ENCODE data around the gene FRYL.

FRYL gene

GRCh38 chr4:48589098-48589445 lies 191.0 kb downstream of the FRYL start:
- H3K36me3 ChIP-seq (ENCODE audit: insufficient read depth, low read length): no peaks in the 10 kb centered on the region; the same call in 1 of the 2 replicates
- no peak overlapping the region for H3K9ac ChIP-seq (ENCODE audit: low read depth, low read length)
- no peaks in the 10 kb centered on the region for H3K9me3 ChIP-seq (ENCODE audit: control insufficient read depth, insufficient read depth, low read length)
- H3K4me1 ChIP-seq (ENCODE audit: insufficient read depth, low read length): 0 out of 2 replicates have a peak, but pooled peaks cover 3% of the 10 kb centered on the region

GRCh38 chr4:48588230-48589097 lies 191.6 kb downstream of the FRYL start:
- Histone ChIP-seq H3K36me3 (ENCODE audit: insufficient read depth, low read length) (no peaks in the 10 kb centered on the region; the same call in 1 of the 2 replicates), H3K9me3 (ENCODE audit: control insufficient read depth, insufficient read depth, low read length) (no peaks in the 10 kb centered on the region), H3K9ac (ENCODE audit: low read depth, low read length) (no peak overlapping the region), H3K4me1 (ENCODE audit: insufficient read depth, low read length) (no peaks in the 10 kb centered on the region)

GRCh38 chr4:48585401-48585800 lies 194.7 kb downstream of the FRYL start:
- Histone ChIP-seq H3K4me1 (ENCODE audit: insufficient read depth, low read length) (no peaks in the 10 kb centered on the region), H3K36me3 (ENCODE audit: insufficient read depth, low read length) (peaks cover 3% of the 10 kb centered on the region; the same call in 1 of the 2 replicates), H3K9ac (ENCODE audit: low read depth, low read length) (no peak overlapping the region), H3K9me3 (ENCODE audit: control insufficient read depth, insufficient read depth, low read length) (no peaks in the 10 kb centered on the region)

- Histone ChIP-seq H3K9ac (ENCODE audit: low read depth, low read length) (no peak overlapping the region), H3K4me1 (ENCODE audit: insufficient read depth, low read length) (no peaks in the 10 kb centered on the region), H3K9me3 (ENCODE audit: control insufficient read depth, insufficient read depth, low read length) (no peaks in the 10 kb centered on the region), H3K36me3 (ENCODE audit: insufficient read depth, low read length) (0 out of 2 replicates have a peak, but pooled peaks cover 3% of the 10 kb centered on the region)
Observed at GRCh38 chr4:48578132-48578968, 201.7 kb downstream of the FRYL start.

- H3K9me3 ChIP-seq (ENCODE audit: control insufficient read depth, insufficient read depth, low read length): no peaks in the 10 kb centered on the region
- H3K36me3 ChIP-seq (ENCODE audit: insufficient read depth, low read length): peaks cover under 1% of the 10 kb centered on the region; the same call in 1 of the 2 replicates
- no peak overlapping the region for H3K9ac ChIP-seq (ENCODE audit: low read depth, low read length)
- no peaks in the 10 kb centered on the region for H3K4me1 ChIP-seq (ENCODE audit: insufficient read depth, low read length)
Observed at GRCh38 chr4:48575964-48576363, 204.1 kb downstream of the FRYL start.

GRCh38 chr4:48571471-48571870 lies 208.6 kb downstream of the FRYL start:
- H3K36me3 ChIP-seq (ENCODE audit: insufficient read depth, low read length): peaks cover 4% of the 10 kb centered on the region; the same call in 1 of the 2 replicates
- no peaks in the 10 kb centered on the region for H3K9me3 ChIP-seq (ENCODE audit: control insufficient read depth, insufficient read depth, low read length)
- no peak overlapping the region for H3K9ac ChIP-seq (ENCODE audit: low read depth, low read length)
- H3K4me1 ChIP-seq (ENCODE audit: insufficient read depth, low read length): no peaks in the 10 kb centered on the region

- peaks cover 4% of the 10 kb centered on the region; the same call in 1 of the 2 replicates for H3K36me3 ChIP-seq (ENCODE audit: insufficient read depth, low read length)
- no peak overlapping the region for H3K9ac ChIP-seq (ENCODE audit: low read depth, low read length)
- no peaks in the 10 kb centered on the region for H3K4me1 ChIP-seq (ENCODE audit: insufficient read depth, low read length)
- no peaks in the 10 kb centered on the region for H3K9me3 ChIP-seq (ENCODE audit: control insufficient read depth, insufficient read depth, low read length)
Observed at GRCh38 chr4:48570646-48571220, 209.3 kb downstream of the FRYL start.

GRCh38 chr4:48566034-48566384 lies 214.1 kb downstream of the FRYL start:
- H3K9ac ChIP-seq (ENCODE audit: low read depth, low read length): no peak overlapping the region
- H3K36me3 ChIP-seq (ENCODE audit: insufficient read depth, low read length): peaks cover 4% of the 10 kb centered on the region; the same call in 1 of the 2 replicates
- no peaks in the 10 kb centered on the region for H3K4me1 ChIP-seq (ENCODE audit: insufficient read depth, low read length)
- no peaks in the 10 kb centered on the region for H3K9me3 ChIP-seq (ENCODE audit: control insufficient read depth, insufficient read depth, low read length)

- H3K9me3 ChIP-seq (ENCODE audit: control insufficient read depth, insufficient read depth, low read length): no peaks in the 10 kb centered on the region
- H3K36me3 ChIP-seq (ENCODE audit: insufficient read depth, low read length): no peaks in the 10 kb centered on the region; the same call in 1 of the 2 replicates
- H3K9ac ChIP-seq (ENCODE audit: low read depth, low read length): no peak overlapping the region
- no peaks in the 10 kb centered on the region for H3K4me1 ChIP-seq (ENCODE audit: insufficient read depth, low read length)
Observed at GRCh38 chr4:48565362-48566033, 214.6 kb downstream of the FRYL start.

- Histone ChIP-seq H3K4me1 (ENCODE audit: insufficient read depth, low read length) (no peaks in the 10 kb centered on the region), H3K9me3 (ENCODE audit: control insufficient read depth, insufficient read depth, low read length) (no peaks in the 10 kb centered on the region), H3K36me3 (ENCODE audit: insufficient read depth, low read length) (no peaks in the 10 kb centered on the region; the same call in 1 of the 2 replicates), H3K9ac (ENCODE audit: low read depth, low read length) (no peak overlapping the region)
Observed at GRCh38 chr4:48564151-48564550, 215.9 kb downstream of the FRYL start.

GRCh38 chr4:48558819-48559218 lies 221.3 kb downstream of the FRYL start:
- Histone ChIP-seq H3K9ac (ENCODE audit: low read depth, low read length) (no peak overlapping the region), H3K9me3 (ENCODE audit: control insufficient read depth, insufficient read depth, low read length) (no peaks in the 10 kb centered on the region), H3K36me3 (ENCODE audit: insufficient read depth, low read length) (no peaks in the 10 kb centered on the region; the same call in none of the 2 replicates), H3K4me1 (ENCODE audit: insufficient read depth, low read length) (no peaks in the 10 kb centered on the region)

- no peaks in the 10 kb centered on the region for H3K9me3 ChIP-seq (ENCODE audit: control insufficient read depth, insufficient read depth, low read length)
- no peaks in the 10 kb centered on the region for H3K4me1 ChIP-seq (ENCODE audit: insufficient read depth, low read length)
- H3K9ac ChIP-seq (ENCODE audit: low read depth, low read length): no peak overlapping the region
- H3K36me3 ChIP-seq (ENCODE audit: insufficient read depth, low read length): no peaks in the 10 kb centered on the region; the same call in none of the 2 replicates
Observed at GRCh38 chr4:48558026-48558425, 222.1 kb downstream of the FRYL start.

- H3K4me1 ChIP-seq (ENCODE audit: insufficient read depth, low read length): no peaks in the 10 kb centered on the region
- H3K9me3 ChIP-seq (ENCODE audit: control insufficient read depth, insufficient read depth, low read length): no peaks in the 10 kb centered on the region
- no peak overlapping the region for H3K9ac ChIP-seq (ENCODE audit: low read depth, low read length)
- H3K36me3 ChIP-seq (ENCODE audit: insufficient read depth, low read length): no peaks in the 10 kb centered on the region; the same call in none of the 2 replicates
Observed at GRCh38 chr4:48557478-48557877, 222.6 kb downstream of the FRYL start.

GRCh38 chr4:48556268-48556667 lies 223.8 kb downstream of the FRYL start:
- no peaks in the 10 kb centered on the region; the same call in none of the 2 replicates for H3K36me3 ChIP-seq (ENCODE audit: insufficient read depth, low read length)
- H3K9ac ChIP-seq (ENCODE audit: low read depth, low read length): no peak overlapping the region
- no peaks in the 10 kb centered on the region for H3K9me3 ChIP-seq (ENCODE audit: control insufficient read depth, insufficient read depth, low read length)
- no peaks in the 10 kb centered on the region for H3K4me1 ChIP-seq (ENCODE audit: insufficient read depth, low read length)
